ENCODE results near the gene PPFIA4. TPM values are rescaled to one million over a fixed set of nuclear protein-coding genes. Genes with fewer than 3 reads are reported as not detected.

PPFIA4 gene
- total RNA-seq, 1 donor from 2014 or later = 2.6 TPM

DNA sequence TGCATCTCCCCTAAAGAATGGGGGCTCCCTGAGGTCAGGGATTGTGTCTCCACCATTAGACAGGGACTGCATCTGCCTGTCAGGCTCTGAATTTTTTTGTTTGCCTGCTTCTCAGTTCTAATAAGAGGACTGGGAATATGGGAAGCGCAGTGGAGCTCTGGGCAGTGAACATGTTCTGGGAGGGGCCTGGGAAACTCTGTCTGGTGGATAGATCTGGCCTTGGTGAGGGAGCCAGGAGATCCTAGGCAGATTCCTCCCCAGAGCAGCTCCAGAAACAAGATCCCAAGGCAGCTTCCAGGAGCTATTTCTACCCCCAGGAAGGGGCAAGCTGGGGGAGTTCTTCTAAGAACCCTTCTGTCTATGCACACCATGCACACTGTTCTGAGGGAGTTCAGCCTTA lies 72.2 kb downstream of the PPFIA4 start:
- peaks cover 18% of the 10 kb centered on the region for H3K9me3 Mint-ChIP-seq
- H3K36me3 Mint-ChIP-seq (ENCODE audit: low read depth) = peaks cover 8% of the 10 kb centered on the region
- no peak for DNase-seq (ENCODE audit: low read depth, low spot score)
- no peak overlapping the region for H3K27ac Mint-ChIP-seq (ENCODE audit: unreplicated experiment)
- H3K4me3 Mint-ChIP-seq = no peak overlapping the region
- peaks cover 7% of the 10 kb centered on the region for H3K27me3 Mint-ChIP-seq (ENCODE audit: low read depth)
- TF ChIP-seq, protein P1, sequence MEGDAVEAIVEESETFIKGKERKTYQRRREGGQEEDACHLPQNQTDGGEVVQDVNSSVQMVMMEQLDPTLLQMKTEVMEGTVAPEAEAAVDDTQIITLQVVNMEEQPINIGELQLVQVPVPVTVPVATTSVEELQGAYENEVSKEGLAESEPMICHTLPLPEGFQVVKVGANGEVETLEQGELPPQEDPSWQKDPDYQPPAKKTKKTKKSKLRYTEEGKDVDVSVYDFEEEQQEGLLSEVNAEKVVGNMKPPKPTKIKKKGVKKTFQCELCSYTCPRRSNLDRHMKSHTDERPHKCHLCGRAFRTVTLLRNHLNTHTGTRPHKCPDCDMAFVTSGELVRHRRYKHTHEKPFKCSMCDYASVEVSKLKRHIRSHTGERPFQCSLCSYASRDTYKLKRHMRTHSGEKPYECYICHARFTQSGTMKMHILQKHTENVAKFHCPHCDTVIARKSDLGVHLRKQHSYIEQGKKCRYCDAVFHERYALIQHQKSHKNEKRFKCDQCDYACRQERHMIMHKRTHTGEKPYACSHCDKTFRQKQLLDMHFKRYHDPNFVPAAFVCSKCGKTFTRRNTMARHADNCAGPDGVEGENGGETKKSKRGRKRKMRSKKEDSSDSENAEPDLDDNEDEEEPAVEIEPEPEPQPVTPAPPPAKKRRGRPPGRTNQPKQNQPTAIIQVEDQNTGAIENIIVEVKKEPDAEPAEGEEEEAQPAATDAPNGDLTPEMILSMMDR (conservative IDR thresholded peaks at IDR 0.05) = no peak
- H3K4me1 Mint-ChIP-seq = no peaks in the 10 kb centered on the region

DNA sequence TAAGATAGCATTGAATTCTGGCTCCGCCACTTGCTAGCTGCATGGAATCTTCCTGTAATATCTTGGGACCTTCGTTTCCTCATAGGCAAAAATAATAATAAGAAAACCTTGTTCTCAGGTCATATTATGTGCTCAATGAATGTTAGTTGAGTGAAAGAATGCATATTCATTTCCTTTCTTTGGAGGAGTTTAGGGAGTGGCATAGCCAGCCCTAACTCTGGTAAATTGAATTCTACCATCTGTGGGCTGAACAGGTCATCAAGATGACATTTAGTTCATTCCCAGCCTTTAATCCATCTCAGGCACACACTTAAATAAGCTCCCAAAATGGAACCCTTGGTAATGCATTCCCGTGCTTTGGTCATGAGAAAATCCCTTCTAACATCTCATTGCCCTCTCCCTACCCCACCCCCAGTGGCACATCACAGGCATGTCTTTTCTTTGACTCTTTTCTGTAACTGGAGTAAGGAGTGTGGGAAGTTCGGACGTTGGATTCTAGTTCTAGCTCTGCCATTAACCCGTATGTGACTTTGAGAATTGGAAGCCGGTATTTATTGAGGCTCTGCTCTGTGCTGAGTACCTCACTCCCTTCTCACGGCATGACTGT lies 72.7 kb downstream of the PPFIA4 start:
- TF ChIP-seq, protein P1 (conservative IDR thresholded peaks at IDR 0.05) = no peak
- no peak for DNase-seq (ENCODE audit: low read depth, low spot score)
- Mint-ChIP-seq H3K9me3 (peaks cover 16% of the 10 kb centered on the region), H3K4me3 (no peak overlapping the region), H3K27me3 (ENCODE audit: low read depth) (peaks cover 7% of the 10 kb centered on the region), H3K27ac (ENCODE audit: unreplicated experiment) (no peak overlapping the region), H3K36me3 (ENCODE audit: low read depth) (peaks cover 8% of the 10 kb centered on the region), H3K4me1 (no peaks in the 10 kb centered on the region)

DNA sequence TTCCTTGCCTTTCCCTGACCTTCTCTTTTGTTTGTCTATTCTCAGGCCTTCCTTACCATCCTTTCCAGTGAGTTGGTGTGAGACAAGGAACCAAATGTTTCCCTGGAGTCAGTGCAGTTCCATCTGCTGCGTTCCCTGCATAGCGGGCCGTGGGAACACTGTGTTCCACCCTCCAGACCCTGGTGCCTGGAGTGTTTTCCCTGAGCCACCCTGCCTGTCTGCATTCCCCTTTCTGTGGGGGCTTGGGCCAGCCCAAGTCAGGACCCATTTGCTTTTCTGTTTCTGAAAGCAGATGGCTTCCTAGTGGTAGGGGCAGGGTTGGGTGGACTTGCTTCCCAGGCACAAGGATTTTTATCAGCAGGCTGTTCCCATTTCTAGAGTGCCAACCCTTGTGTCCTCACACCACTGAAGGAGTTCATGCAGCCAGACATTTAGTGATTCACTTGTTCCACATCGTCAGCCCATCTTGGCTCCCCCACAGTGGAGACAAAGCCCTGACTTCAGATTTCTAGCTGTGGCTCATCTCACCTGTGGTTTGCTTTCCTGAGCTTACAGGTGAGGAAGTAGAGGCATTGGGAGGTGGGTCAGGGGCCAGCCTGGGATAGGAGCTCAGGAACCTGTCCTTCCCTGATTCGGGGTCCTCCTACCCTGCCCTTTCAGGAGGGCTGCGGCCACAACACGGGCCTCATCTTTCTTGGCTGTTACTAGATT lies 73.7 kb downstream of the PPFIA4 start:
- DNase-seq (ENCODE audit: low read depth, low spot score) = no peak
- Mint-ChIP-seq H3K27me3 (ENCODE audit: low read depth) (peaks cover 7% of the 10 kb centered on the region), H3K27ac (ENCODE audit: unreplicated experiment) (no peak overlapping the region), H3K9me3 (peaks cover 10% of the 10 kb centered on the region), H3K36me3 (ENCODE audit: low read depth) (peaks cover 4% of the 10 kb centered on the region), H3K4me3 (no peak overlapping the region), H3K4me1 (no peaks in the 10 kb centered on the region)
- TF ChIP-seq, protein P1 (conservative IDR thresholded peaks at IDR 0.05) = no peak

DNA sequence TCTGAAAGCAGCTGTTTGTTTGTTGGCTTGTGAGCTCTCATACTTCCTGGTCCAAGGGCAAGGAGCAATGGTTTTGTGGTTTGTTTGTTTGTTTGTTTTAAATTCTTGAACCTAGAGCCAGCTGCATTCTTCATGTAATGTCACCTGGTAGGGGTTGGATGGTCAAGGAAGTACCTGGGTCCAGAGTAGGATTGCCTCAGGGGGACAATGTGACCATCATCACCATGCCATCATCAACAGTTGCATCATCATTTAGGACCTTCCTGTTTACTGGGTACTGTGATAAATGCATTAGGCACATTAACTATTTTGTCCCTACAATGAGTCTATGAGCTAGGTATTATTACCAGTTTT lies 74.2 kb downstream of the PPFIA4 start:
- no peaks in the 10 kb centered on the region for H3K4me1 Mint-ChIP-seq
- H3K4me3 Mint-ChIP-seq = no peak overlapping the region

DNA sequence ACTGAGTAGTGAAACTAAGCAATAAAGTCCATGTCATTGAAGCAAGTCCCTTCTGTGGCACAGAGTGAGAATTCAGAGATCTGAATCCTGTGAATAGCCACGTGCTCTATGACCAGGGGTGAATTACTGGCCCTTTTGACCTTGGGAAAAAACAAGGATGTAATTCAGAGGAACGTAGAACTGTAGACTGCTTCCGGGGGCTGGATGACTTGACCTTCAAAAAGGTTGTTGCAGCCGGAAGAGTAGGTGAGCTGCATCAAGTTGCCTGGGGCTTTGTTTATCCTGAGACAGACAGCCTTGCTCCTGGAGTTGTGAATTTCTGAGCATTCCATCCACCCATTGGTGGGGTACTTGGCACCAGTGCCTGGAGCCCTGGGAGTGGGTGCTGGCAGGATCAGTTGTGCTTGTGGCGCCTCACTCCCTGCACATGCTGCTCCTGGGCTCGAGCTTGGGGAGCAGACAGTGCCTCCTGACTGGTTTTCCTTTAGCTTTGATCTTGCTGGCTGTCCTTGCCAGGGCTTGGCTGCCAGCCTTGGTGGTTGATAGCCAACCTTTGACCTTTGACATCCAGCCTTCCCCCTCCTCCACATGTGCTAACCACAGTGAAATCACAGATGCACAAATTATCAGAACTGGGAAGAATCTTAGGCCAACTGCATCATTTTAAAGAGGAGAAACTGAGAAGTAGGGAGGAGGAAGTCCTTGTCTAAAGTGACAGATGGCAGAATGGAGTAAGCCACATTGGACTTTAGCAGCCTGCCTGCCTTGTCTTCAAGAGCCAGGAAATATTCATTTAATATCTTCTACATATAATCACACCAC lies 75.7 kb downstream of the PPFIA4 start:
- no peak for DNase-seq (ENCODE audit: low read depth, low spot score)
- no peaks in the 10 kb centered on the region for H3K9me3 Mint-ChIP-seq

More for the DNA sequence above, 74.2 kb downstream of the PPFIA4 start:
- Mint-ChIP-seq H3K27ac (ENCODE audit: unreplicated experiment) (no peak overlapping the region), H3K36me3 (ENCODE audit: low read depth) (peaks cover 4% of the 10 kb centered on the region), H3K9me3 (peaks cover 5% of the 10 kb centered on the region), H3K27me3 (ENCODE audit: low read depth) (peaks cover 9% of the 10 kb centered on the region)
- no peak for DNase-seq (ENCODE audit: low read depth, low spot score)
- TF ChIP-seq, protein P1 (conservative IDR thresholded peaks at IDR 0.05) = no peak

More for the DNA sequence above, 75.7 kb downstream of the PPFIA4 start:
- no peaks in the 10 kb centered on the region for H3K4me1 Mint-ChIP-seq
- no peak overlapping the region for H3K27ac Mint-ChIP-seq (ENCODE audit: unreplicated experiment)
- H3K4me3 Mint-ChIP-seq = no peak overlapping the region
- TF ChIP-seq, protein P1 (conservative IDR thresholded peaks at IDR 0.05) = no peak
- H3K36me3 Mint-ChIP-seq (ENCODE audit: low read depth) = peaks cover 1% of the 10 kb centered on the region
- peaks cover 4% of the 10 kb centered on the region for H3K27me3 Mint-ChIP-seq (ENCODE audit: low read depth)

All from neural crest cell (in vitro differentiated cells).